HCT116 (cell line): Measurements from ENCODE around the gene CCL13. TPM values are rescaled to one million over a fixed set of nuclear protein-coding genes. Genes with fewer than 3 reads are reported as not detected.

Experiments used
- ATAC-seq: fragments of 200-7000 bp; cut with Tn5 transposase; 2 replicates; pipeline ENCODE4 v1.9.1; 2020; ENCODE audit warnings: mild to moderate bottlenecking, moderate library complexity
- BruUV-seq: library from RNA; stranded (reverse); fragments of 400-500 nt; replicated peaks from 2 replicates; lab custom pipeline; 2021; lab: Mats Ljungman, UMichigan
- CTCF ChIA-PET: fragments of 300-600 bp; sonication (Branson Sonifier 250); formaldehyde crosslinking; loops from one replicate; lab custom pipeline; 2021; ENCODE audit warnings: antibody characterized with exemption; lab: Charles Lee
- POLR2A ChIA-PET: fragments of 300-600, 350-600 bp; sonication (Branson Sonifier 250); formaldehyde crosslinking; loops from one replicate; lab custom pipeline; 2021; ENCODE audit warnings: antibody characterized with exemption; lab: Charles Lee
- RAD21 ChIA-PET, 2 experiments: fragments of 300-600 bp; sonication (Branson Sonifier 250); formaldehyde crosslinking; loops; one replicate each; lab custom pipeline; 2023; ENCODE audit warnings: low total read pairs in 2 of 2; ENCODE audit not compliant: uncharacterized antibody in 2 of 2, unreplicated experiment in 2 of 2, low non-redundant PET in 1 of 2; lab: Charles Lee
- DNase-seq: peaks from one replicate; pipeline ENCODE4 v3.0.0-alpha.2; 2010; ENCODE audit warnings: low read depth, low spot score
- H2AFZ ChIP-seq: fragments of 200-600 bp; shearing (Covaris generic), sonication (generic); 2 replicates; pipeline ENCODE4 v1.6.1; 2017; ENCODE audit warnings: low read depth, mixed run types, mixed read lengths, antibody characterized with exemption, low read length; ENCODE audit not compliant: poor library complexity, severe bottlenecking
- H3K27ac ChIP-seq: 2 replicates; pipeline ENCODE4 v1.5.1; 2012; ENCODE audit warnings: low read depth, low read length
- H3K27me3 ChIP-seq: fragments of 200-600 bp; sonication (generic); 2 replicates; pipeline ENCODE4 v1.6.1; 2016; ENCODE audit warnings: mixed run types, low read length, mixed read lengths; ENCODE audit not compliant: insufficient read depth
- H3K36me3 ChIP-seq, 2 experiments: fragments of 200-500 bp in 1 of 2; fragments of 200-600 bp in 1 of 2; sonication (Bioruptor generic) in 1 of 2; sonication (generic) in 1 of 2; 2 replicates each; pipeline versions ENCODE4 v1.5.1 to v1.6.1; 2014 to 2016; ENCODE audit warnings: low read length in 2 of 2, inconsistent platforms in 1 of 2, mixed read lengths in 1 of 2, mixed run types in 1 of 2; ENCODE audit not compliant: insufficient read depth in 2 of 2, control insufficient read depth in 1 of 2
- H3K4me1 ChIP-seq, 2 experiments: fragments of 200-600 bp in 1 of 2; sonication (generic) in 1 of 2; 2 replicates each; pipeline versions ENCODE4 v1.5.1 to v1.6.1; 2012 to 2017; ENCODE audit warnings: low read length in 2 of 2, inconsistent platforms in 1 of 2, mild to moderate bottlenecking in 1 of 2, mixed read lengths in 1 of 2, mixed run types in 1 of 2, moderate library complexity in 1 of 2; ENCODE audit not compliant: insufficient read depth in 2 of 2, control insufficient read depth in 1 of 2
- H3K4me2 ChIP-seq: fragments of 200-600 bp; sonication (generic); 2 replicates; pipeline ENCODE4 v1.6.1; 2017; ENCODE audit warnings: mixed run types, low read length, mixed read lengths
- H3K4me3 ChIP-seq, 2 experiments: fragments of 200-600 bp in 1 of 2; sonication (generic) in 1 of 2; replicated peaks in 1 of 2; 2 replicates each; pipeline ENCODE4 v1.5.1; 2011 to 2016; ENCODE audit warnings: low read length in 2 of 2, control low read depth in 1 of 2, low read depth in 1 of 2, mild to moderate bottlenecking in 1 of 2, mixed read lengths in 1 of 2, mixed run types in 1 of 2
- H3K79me2 ChIP-seq: fragments of 200-600 bp; sonication (generic); 2 replicates; pipeline ENCODE4 v1.6.1; 2017; ENCODE audit warnings: mild to moderate bottlenecking, mixed run types, low read length, moderate library complexity, mixed read lengths; ENCODE audit not compliant: insufficient read depth
- H3K9ac ChIP-seq: fragments of 200-600 bp; sonication (generic); 2 replicates; pipeline ENCODE4 v1.6.1; 2016; ENCODE audit warnings: low read length, mixed read lengths
- H3K9me2 ChIP-seq: fragments of 200-600 bp; sonication (generic), shearing (Covaris generic); 2 replicates; pipeline ENCODE4 v1.6.1; 2017; ENCODE audit warnings: mixed run types, mild to moderate bottlenecking, moderate library complexity; ENCODE audit not compliant: insufficient read depth
- H3K9me3 ChIP-seq, 2 experiments: fragments of 200-500 bp in 1 of 2; fragments of 200-600 bp in 1 of 2; sonication (Bioruptor generic) in 1 of 2; sonication (generic) in 1 of 2; 2 replicates each; pipeline ENCODE4 v1.6.1; 2014 to 2017; ENCODE audit warnings: low read length in 2 of 2, mixed read lengths in 2 of 2, inconsistent platforms in 1 of 2, low read depth in 1 of 2, mild to moderate bottlenecking in 1 of 2, mixed run types in 1 of 2, moderate library complexity in 1 of 2; ENCODE audit not compliant: control insufficient read depth in 1 of 2, insufficient read depth in 1 of 2
- H4K20me1 ChIP-seq: fragments of 200-600 bp; sonication (generic), shearing (Covaris generic); 2 replicates; pipeline ENCODE4 v1.6.1; 2017; ENCODE audit warnings: mixed run types, mild to moderate bottlenecking, moderate library complexity; ENCODE audit not compliant: insufficient read depth
- CBX3 ChIP-seq: IDR thresholded peaks from 2 replicates; pipeline ENCODE4 v1.6.1; 2012; ENCODE audit warnings: low read depth
- CEBPB ChIP-seq: IDR thresholded peaks from 2 replicates; pipeline ENCODE4 v1.6.1; 2012; ENCODE audit warnings: low read depth
- CTCF ChIP-seq, 3 experiments: fragments of 200-600 bp in 1 of 3; sonication (generic) in 1 of 3; IDR thresholded peaks in 2 of 3; conservative IDR thresholded peaks in 1 of 3; 2 replicates each; pipeline ENCODE4 v1.5.1; 2012 to 2017; ENCODE audit warnings: low read depth in 2 of 3, low read length in 2 of 3, antibody characterized with exemption in 1 of 3, borderline replicate concordance in 1 of 3, control low read depth in 1 of 3, mild to moderate bottlenecking in 1 of 3, mixed read lengths in 1 of 3, mixed run types in 1 of 3, moderate library complexity in 1 of 3; ENCODE audit not compliant: insufficient read depth in 1 of 3
- EZH2 ChIP-seq: fragments of 200-600 bp; sonication (generic); IDR thresholded peaks from 2 replicates; pipeline ENCODE4 v1.6.1; 2017; ENCODE audit warnings: antibody characterized with exemption, mixed run types
- EZH2phosphoT487 ChIP-seq: fragments of 200-600 bp; IDR thresholded peaks from 2 replicates; pipeline ENCODE4 v1.6.1; 2018; ENCODE audit warnings: antibody characterized with exemption, borderline replicate concordance
- FOSL1 ChIP-seq: IDR thresholded peaks from 2 replicates; pipeline ENCODE4 v1.6.1; 2012; ENCODE audit warnings: low read depth
- SP1 ChIP-seq: IDR thresholded peaks from 2 replicates; pipeline ENCODE4 v1.6.1; 2012; ENCODE audit warnings: low read depth
- TCF7L2 ChIP-seq: IDR thresholded peaks from 2 replicates; pipeline ENCODE4 v1.7.0; 2011; ENCODE audit warnings: borderline replicate concordance, inconsistent platforms; ENCODE audit not compliant: insufficient read depth, insufficient read length; ENCODE audit errors: extremely low read depth
- YY1 ChIP-seq: IDR thresholded peaks from 2 replicates; pipeline ENCODE4 v1.6.1; 2011; ENCODE audit warnings: low read length, low read depth, moderate library complexity, mild to moderate bottlenecking; ENCODE audit not compliant: insufficient replicate concordance; ENCODE audit errors: extremely low read depth
- intact Hi-C: fragments of 100-400 bp; cut with micrococcal nuclease; formaldehyde crosslinking; loops from 2 replicates; pipeline ENCODE4 v1.10.0; 2022
- total RNA-seq: library from RNA; stranded (reverse); gene quantifications from one replicate; pipeline ENCODE4 v1.2.1, GENCODE V29; 2021; ENCODE audit not compliant: unreplicated experiment
- TF ChIP-seq, protein P1 (sequence below): IDR thresholded peaks from 2 replicates; pipeline ENCODE4 v1.6.1; 2012

CCL13 gene
- total RNA-seq, 1 experiment from 2014 or later = not detected

- Histone ChIP-seq H3K4me1 (no peaks in the 10 kb centered on the region), H3K36me3 (no peaks in the 10 kb centered on the region), H3K9ac (no peak overlapping the region), H3K79me2 (no peaks in the 10 kb centered on the region), H3K27me3 (peaks cover 56% of the 10 kb centered on the region), H3K4me3 (no peak overlapping the region), H3K27ac (no peak overlapping the region), H2AFZ (no peak overlapping the region), H3K9me2 (no peaks in the 10 kb centered on the region), H3K9me3 (no peaks in the 10 kb centered on the region), H4K20me1 (no peaks in the 10 kb centered on the region), H3K4me2 (no peak overlapping the region)
- no peak for TF ChIP-seq EZH2
- TF ChIP-seq CEBPB = no peak
- no peak for TF ChIP-seq TCF7L2
- TF ChIP-seq YY1 = no peak
- intact Hi-C loops = loop anchor here (10.0 kb wide), 1 partner anchor 63 kb away; no protein-coding TSS in a partner anchor
- ChIA-PET CTCF (interaction anchor here (0.6 kb wide), 1 partner anchor 18 kb away, joined by 3 read pairs; no protein-coding TSS in a partner anchor), POLR2A (no interaction called here), RAD21 (no interaction called here)
- no peak for ATAC-seq
- no peak for DNase-seq
- no TSS peak for BruUV-seq
These were observed 31.3 kb downstream of the CCL13 start for GRCh38 chr17:34387566-34387965.

DNA sequence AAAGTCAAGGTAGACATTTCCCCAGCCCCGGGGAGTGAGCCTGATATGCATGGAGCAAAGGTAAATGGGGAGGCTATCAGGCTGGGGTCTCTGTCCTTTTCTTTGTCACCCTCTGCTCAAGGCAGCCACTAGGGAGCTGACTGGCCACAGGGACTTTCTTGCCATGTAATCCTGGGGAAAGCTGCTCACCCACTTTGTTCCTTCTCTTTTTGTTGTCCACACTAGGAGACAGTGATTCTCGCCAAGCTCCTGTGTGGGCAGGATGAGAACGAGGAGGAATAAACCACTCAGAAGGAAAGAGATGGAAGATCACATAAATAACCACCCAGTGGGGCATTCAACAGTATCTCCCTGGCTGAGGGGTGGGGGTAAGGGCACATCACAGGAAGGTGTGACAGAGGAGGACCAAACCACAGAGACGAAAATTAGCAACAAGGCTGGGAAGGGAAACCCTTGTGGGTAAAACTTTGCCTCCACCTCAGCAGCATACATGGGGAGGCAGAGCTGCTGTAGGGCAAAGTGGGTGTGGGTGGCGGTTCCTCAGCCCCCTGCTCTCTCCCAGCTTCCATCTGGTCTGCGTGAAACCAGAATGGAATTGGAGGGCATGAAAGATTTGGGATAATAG is 33.0 kb downstream of the CCL13 start:
- H3K4me2 ChIP-seq = no peak overlapping the region
- peaks cover 60% of the 10 kb centered on the region for H3K27me3 ChIP-seq
- TF ChIP-seq CBX3 (no peak), YY1 (no peak), CEBPB (no peak), SP1 (no peak), CTCF (IDR thresholded peaks at IDR 0.05 in 2 of 3, conservative IDR thresholded peaks at IDR 0.05 in 1 of 3; ENCODE audit: borderline replicate concordance in 1 of 3, insufficient read depth in 1 of 3, low read depth in 2 of 3, low read length in 2 of 3) (no peak), FOSL1 (no peak), EZH2phosphoT487 (no peak), TCF7L2 (no peak), EZH2 (no peak)
- TF ChIP-seq, protein P1, sequence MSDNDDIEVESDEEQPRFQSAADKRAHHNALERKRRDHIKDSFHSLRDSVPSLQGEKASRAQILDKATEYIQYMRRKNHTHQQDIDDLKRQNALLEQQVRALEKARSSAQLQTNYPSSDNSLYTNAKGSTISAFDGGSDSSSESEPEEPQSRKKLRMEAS = no peak
- CTCF ChIA-PET = no interaction called here
- H3K36me3 ChIP-seq = no peaks in the 10 kb centered on the region
- no peak overlapping the region for H3K27ac ChIP-seq
- H3K79me2 ChIP-seq = no peaks in the 10 kb centered on the region
- RAD21 ChIA-PET = no interaction called here
- H3K4me1 ChIP-seq = no peaks in the 10 kb centered on the region
- DNase-seq = no peak
- POLR2A ChIA-PET = no interaction called here
- no TSS peak for BruUV-seq
- no peak overlapping the region for H3K4me3 ChIP-seq
- no peaks in the 10 kb centered on the region for H4K20me1 ChIP-seq
- no peaks in the 10 kb centered on the region for H3K9me2 ChIP-seq
- ATAC-seq = no peak
- intact Hi-C loops = loop anchor here (10.0 kb wide), 1 partner anchor 64 kb away; no protein-coding TSS in a partner anchor
- no peak overlapping the region for H2AFZ ChIP-seq
- H3K9ac ChIP-seq = no peak overlapping the region
- H3K9me3 ChIP-seq = no peaks in the 10 kb centered on the region
